ENCODE measurements around the gene STK32C. TPM values are rescaled to one million over a fixed set of nuclear protein-coding genes. Genes with fewer than 3 reads are reported as not detected.

Gene STK32C
- polyA plus RNA-seq, 1 donor from 2014 or later, result 23.2 TPM

GRCh38 chr10:132309879-132310591 is 2.3 kb upstream of the STK32C start:
- no peak overlapping the region for H2AFZ ChIP-seq (ENCODE audit: low read depth, low read length)
- H3K9me3 ChIP-seq (ENCODE audit: low read length), result no peaks in the 10 kb centered on the region
- no peak overlapping the region for H3K4me2 ChIP-seq (ENCODE audit: low read length)
- H3K4me3 ChIP-seq (ENCODE audit: low read length), result no peak overlapping the region
- no peaks in the 10 kb centered on the region for H3K36me3 ChIP-seq (ENCODE audit: insufficient read depth, low read length)
- H3F3A ChIP-seq (ENCODE audit: insufficient read depth, low read length, poor library complexity, severe bottlenecking), result no peaks in the 10 kb centered on the region
- H3K27me3 ChIP-seq (ENCODE audit: insufficient read depth, low read depth, low read length), result peaks cover 8% of the 10 kb centered on the region
- H3K9ac ChIP-seq (ENCODE audit: low read length), result no peak overlapping the region
- no peaks in the 10 kb centered on the region for H4K20me1 ChIP-seq (ENCODE audit: insufficient read depth)
- no peak for TF ChIP-seq REST (IDR thresholded peaks at IDR 0.05; ENCODE audit: borderline replicate concordance)
- TF ChIP-seq TAF1 (IDR thresholded peaks at IDR 0.05; ENCODE audit: low read depth), result no peak
- H3K27ac ChIP-seq (ENCODE audit: low read length), result no peak overlapping the region
- no peaks in the 10 kb centered on the region for H3K9me2 ChIP-seq (ENCODE audit: insufficient read depth, low read length)
- no peaks in the 10 kb centered on the region for H3K79me2 ChIP-seq (replicated peaks; ENCODE audit: insufficient read depth, low read length)

GRCh38 chr10:132309471-132309865 is 1.7 kb upstream of the STK32C start:
- Histone ChIP-seq H2AFZ (ENCODE audit: low read depth, low read length) (no peak overlapping the region), H3K27ac (ENCODE audit: low read length) (no peak overlapping the region), H3K9me3 (ENCODE audit: low read length) (no peaks in the 10 kb centered on the region), H3K9ac (ENCODE audit: low read length) (no peak overlapping the region), H3K79me2 (replicated peaks; ENCODE audit: insufficient read depth, low read length) (no peaks in the 10 kb centered on the region), H3K36me3 (ENCODE audit: insufficient read depth, low read length) (no peaks in the 10 kb centered on the region), H3K4me2 (ENCODE audit: low read length) (no peak overlapping the region), H4K20me1 (ENCODE audit: insufficient read depth) (no peaks in the 10 kb centered on the region), H3K4me3 (ENCODE audit: low read length) (no peak overlapping the region), H3F3A (ENCODE audit: insufficient read depth, low read length, poor library complexity, severe bottlenecking) (no peaks in the 10 kb centered on the region), H3K9me2 (ENCODE audit: insufficient read depth, low read length) (no peaks in the 10 kb centered on the region), H3K27me3 (ENCODE audit: insufficient read depth, low read depth, low read length) (peaks cover 8% of the 10 kb centered on the region)
- no peak for TF ChIP-seq SMC3 (conservative IDR thresholded peaks at IDR 0.05; ENCODE audit: poor library complexity)
- TF ChIP-seq REST (IDR thresholded peaks at IDR 0.05; ENCODE audit: borderline replicate concordance), result no peak
- no peak for TF ChIP-seq CTCF (IDR thresholded peaks at IDR 0.05; ENCODE audit: poor library complexity, severe bottlenecking)
- no peak for TF ChIP-seq RAD21 (conservative IDR thresholded peaks at IDR 0.05)
- TF ChIP-seq POLR2AphosphoS5 (IDR thresholded peaks at IDR 0.05), result no peak
- no peak for TF ChIP-seq MXI1 (conservative IDR thresholded peaks at IDR 0.05; ENCODE audit: poor library complexity, severe bottlenecking)
- no peak for TF ChIP-seq EZH2 (IDR thresholded peaks at IDR 0.05; ENCODE audit: borderline replicate concordance, insufficient read depth, low read length, poor library complexity, severe bottlenecking)
- no peak for TF ChIP-seq TAF1 (IDR thresholded peaks at IDR 0.05; ENCODE audit: low read depth)
- no peak for TF ChIP-seq EP300 (conservative IDR thresholded peaks at IDR 0.05; ENCODE audit: poor library complexity, severe bottlenecking)

All from neural cell (in vitro differentiated cells).